Testis (tissue), 2 donors: ENCODE data around the gene NR2F6.

Experiments
- POLR2A ChIP-seq: fragments of 450-650 bp; IDR thresholded peaks from one replicate; pipeline ENCODE4 v1.6.1; 2017; ENCODE audit warnings: antibody characterized with exemption, mild to moderate bottlenecking, moderate library complexity
- TF ChIP-seq, protein P1 (sequence below), 3 experiments: fragments of 450-650 bp in 2 of 3; fragments of 200-600 bp in 1 of 3; sonication (generic) in 1 of 3; IDR thresholded peaks; one replicate each; pipeline ENCODE4 v1.5.1; 2016 to 2019; ENCODE audit warnings: antibody characterized with exemption in 3 of 3, mild to moderate bottlenecking in 2 of 3, moderate library complexity in 1 of 3

DNA sequence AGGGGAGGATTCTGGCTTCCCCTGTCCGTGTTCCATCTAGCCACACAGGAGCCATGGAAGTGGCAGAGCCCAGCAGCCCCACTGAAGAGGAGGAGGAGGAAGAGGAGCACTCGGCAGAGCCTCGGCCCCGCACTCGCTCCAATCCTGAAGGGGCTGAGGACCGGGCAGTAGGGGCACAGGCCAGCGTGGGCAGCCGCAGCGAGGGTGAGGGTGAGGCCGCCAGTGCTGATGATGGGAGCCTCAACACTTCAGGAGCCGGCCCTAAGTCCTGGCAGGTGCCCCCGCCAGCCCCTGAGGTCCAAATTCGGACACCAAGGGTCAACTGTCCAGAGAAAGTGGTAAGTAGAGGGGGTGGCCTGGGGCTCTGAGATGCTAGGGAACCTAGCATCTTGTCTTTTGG is 23.0 kb upstream of the NR2F6 start:
- TF ChIP-seq, protein P1, sequence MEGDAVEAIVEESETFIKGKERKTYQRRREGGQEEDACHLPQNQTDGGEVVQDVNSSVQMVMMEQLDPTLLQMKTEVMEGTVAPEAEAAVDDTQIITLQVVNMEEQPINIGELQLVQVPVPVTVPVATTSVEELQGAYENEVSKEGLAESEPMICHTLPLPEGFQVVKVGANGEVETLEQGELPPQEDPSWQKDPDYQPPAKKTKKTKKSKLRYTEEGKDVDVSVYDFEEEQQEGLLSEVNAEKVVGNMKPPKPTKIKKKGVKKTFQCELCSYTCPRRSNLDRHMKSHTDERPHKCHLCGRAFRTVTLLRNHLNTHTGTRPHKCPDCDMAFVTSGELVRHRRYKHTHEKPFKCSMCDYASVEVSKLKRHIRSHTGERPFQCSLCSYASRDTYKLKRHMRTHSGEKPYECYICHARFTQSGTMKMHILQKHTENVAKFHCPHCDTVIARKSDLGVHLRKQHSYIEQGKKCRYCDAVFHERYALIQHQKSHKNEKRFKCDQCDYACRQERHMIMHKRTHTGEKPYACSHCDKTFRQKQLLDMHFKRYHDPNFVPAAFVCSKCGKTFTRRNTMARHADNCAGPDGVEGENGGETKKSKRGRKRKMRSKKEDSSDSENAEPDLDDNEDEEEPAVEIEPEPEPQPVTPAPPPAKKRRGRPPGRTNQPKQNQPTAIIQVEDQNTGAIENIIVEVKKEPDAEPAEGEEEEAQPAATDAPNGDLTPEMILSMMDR (IDR thresholded peaks at IDR 0.05): no peak
- TF ChIP-seq POLR2A: no peak
